SK-N-DZ (cell line): ENCODE measurements around the gene E2F8.

Experiments used
- DNase-seq: peaks from one replicate; pipeline ENCODE4 v3.0.0-alpha.2; 2015; ENCODE audit warnings: low spot score

The E2F8 gene

DNA sequence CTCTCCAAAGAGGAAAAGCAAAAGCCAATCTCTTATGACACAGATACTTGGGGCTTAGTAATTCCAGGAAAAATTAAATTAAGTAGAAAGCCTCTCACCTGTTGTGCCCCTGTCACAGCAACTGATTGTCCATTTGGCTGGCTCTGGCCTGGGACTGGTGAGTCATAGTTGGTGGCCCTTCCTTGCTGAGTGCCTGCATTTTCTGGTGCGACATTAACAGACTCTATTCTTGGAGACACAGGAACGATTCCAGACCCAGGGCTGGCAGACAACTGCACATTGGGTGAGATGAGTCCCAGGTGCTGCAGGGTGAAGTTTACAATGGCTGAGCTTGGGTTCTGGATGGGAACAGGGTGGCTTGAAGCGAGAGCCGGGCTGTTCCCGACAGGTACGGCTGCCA, 15.6 kb downstream of the E2F8 start:
- DNase-seq: no peak

GRCh38 chr11:19220903-19221724, 19.6 kb downstream of the E2F8 start:
- DNase-seq: no peak

- no peak for DNase-seq
Measured at GRCh38 chr11:19218786-19219460, 21.8 kb downstream of the E2F8 start.

DNA sequence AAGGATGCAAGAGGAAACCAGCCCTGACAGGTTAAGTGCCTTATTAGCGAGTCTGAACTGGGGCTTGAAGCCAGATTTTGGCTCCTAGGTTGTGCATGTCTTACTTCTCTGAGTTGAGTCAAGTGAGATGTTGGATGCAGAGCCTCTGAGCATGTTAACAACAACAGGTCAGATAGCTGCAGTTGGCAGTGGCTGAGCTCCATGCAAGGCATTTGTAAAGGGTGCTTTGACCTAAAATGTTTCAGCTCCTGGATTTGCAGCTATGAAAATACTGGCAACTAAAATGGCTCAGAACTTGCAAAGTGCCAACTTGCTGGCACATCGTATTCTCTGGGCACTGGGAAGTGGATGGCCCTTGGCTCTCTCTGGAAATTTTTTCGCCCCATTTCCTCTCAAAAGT, 22.5 kb downstream of the E2F8 start:
- no peak for DNase-seq

- no peak for DNase-seq
Measured at GRCh38 chr11:19216709-19217374, 23.9 kb downstream of the E2F8 start.

DNA sequence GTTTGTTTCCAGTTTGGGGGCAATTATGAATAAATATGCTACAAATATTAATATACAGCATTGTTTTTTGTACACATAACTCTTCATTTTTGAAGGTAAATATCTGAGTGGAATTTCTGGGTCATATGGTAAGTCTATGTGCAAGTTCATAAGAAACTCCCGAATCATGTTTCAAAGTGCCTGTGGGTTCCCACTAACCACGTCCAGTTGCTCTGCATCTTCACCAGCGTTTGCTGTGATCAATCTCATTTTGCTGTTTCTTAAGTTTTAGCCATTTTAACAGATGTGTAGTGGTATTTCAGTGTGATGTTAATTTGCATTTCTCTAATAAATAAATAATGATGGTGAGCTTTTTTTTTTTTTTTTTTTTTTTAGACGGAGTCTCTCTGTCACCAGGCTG, 24.7 kb downstream of the E2F8 start:
- no peak for DNase-seq

DNA sequence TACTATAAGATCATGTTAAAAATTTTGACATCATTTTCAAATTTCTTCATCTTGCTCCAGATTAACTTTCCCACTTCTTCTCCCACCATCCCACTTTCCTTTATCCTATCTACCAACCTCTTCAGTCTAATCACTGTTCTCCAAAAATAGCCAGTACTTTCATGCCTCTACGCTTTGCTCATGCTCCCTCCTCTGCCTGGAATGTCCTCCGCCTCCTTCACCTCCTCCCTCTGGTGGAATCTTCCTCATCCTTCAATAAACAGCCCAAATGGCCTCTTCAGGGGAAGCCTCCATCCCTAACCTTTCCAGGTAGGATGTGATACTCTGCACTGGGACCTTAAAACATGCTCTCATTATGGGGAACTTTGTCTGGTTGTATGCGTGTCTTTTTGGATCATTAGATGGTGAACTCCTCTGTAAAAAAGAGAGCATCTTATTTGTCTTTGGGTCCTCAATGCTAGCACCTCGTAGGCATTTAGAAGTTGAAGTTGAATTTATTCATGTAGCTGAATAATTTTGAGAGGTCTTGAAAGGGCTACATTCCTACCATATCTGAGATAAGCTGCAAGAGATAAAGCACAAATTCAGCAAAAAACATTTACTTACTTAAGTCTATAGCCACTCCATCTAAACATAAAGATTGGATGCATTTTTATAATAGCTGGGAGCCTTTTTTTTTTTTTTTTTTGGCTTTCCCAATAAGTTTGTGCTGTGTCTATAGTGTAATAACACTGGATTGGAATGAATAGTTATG, 31.0 kb downstream of the E2F8 start:
- no peak for DNase-seq

DNA sequence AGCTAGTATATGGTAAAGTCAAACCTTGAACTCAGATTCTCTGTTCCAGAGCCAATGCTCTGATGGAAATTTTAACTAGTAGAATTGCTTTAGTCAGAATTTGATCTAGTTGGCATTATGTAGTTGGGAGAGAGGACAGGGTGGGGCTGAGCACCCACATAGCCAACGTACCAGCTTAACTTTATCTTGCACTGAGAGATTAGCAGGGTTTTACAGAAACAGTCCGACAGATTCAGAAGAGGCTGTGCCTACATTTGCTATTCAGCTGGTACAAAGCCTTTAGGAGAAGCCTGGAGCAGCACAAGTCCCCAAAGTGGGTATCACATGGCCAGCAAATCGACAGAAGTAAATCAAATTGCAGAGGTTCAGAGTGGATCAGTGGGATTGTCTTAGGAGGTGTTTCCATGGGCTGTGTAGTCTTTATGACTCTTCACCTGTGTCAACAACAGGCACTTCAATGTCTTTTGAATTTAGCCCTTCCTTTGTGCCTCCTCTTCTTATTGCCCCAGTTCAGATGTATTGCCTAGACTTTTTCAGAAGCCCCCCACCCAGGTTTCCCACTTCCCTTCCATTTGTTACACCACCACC, 31.7 kb downstream of the E2F8 start:
- DNase-seq: no peak

DNA sequence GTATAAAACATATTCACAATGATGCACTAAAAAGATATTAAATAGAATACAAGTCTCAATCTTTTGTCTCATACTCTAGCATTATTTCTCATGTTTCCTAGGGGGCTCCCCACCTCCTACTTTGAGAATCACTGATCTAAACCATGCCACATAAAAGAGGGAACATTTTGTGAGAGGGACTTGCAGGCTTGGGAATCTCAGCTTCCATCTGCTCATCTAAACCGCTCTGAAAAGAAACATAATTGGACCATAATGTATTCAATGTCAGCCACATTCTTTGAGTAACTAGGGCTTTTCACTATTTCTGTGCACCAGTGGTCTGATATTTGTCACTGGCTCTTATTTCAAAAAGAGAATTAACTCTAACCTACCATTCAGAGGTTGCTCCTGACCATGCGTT, 32.6 kb downstream of the E2F8 start:
- DNase-seq: no peak

DNA sequence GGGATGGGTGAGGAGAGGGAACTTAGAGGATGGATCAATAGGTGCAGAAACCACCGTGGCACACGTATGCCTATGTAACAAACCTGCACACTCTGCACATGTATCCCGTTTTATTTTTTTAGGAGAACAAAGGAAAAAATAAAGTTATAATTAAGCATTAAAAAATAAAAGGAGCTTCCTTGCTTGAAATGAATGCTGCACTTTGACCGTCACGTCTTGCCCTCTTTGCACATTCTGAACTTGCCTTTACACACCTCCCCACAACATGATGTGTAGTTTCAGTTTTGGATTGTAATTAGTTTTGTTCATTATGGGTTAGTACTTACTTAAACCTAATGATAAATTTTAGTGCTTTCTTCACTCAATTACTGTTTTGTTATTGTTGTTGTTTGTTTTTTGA, 35.9 kb downstream of the E2F8 start:
- DNase-seq: no peak

DNA sequence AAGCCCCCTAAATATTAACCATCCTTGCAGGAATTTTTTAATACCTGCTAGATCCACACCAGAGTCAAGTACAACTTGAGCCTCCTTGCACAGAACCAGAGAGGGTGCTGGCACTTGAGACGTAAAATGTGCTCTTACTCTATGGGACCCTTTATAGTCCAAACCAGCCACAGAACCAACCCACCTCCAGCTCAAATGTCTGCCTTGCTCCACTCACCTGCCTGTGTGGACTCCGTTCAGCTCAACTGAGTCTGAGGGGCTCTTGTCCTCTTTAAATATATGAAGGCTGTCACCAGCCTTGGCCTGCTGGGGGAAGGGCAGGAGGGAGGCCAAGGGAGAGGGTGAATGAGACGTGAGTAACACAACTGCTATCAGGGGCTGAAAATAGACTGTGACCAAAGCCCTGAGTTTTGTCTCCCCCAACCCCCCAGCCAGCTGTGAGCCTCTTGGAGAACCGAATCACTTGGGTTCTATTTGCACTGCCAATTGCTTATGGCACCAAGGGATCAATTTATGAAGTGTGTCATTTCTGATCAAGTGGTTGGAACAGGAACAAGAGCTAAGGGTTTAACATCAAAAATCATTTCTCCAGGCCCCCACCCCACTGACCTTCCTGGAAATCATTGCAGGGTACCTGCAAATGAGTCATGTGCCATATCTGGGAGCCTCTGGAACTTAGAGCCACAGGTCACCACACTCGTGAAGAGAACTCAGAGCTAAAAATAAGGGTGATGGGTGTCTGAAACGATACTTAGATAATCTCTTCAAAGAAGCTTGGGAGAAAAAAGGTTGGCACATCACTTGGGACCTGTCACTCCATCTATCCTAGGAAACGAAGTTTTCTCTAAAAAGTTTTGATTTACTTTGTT, 38.8 kb downstream of the E2F8 start, which contains the start of gene CSRP3:
CSRP3 (minus strand) TSS at position 247 of the 869 bp plus-strand sequence. CDS start 9,535 bp downstream, outside the sequence.
- no peak for DNase-seq

DNA sequence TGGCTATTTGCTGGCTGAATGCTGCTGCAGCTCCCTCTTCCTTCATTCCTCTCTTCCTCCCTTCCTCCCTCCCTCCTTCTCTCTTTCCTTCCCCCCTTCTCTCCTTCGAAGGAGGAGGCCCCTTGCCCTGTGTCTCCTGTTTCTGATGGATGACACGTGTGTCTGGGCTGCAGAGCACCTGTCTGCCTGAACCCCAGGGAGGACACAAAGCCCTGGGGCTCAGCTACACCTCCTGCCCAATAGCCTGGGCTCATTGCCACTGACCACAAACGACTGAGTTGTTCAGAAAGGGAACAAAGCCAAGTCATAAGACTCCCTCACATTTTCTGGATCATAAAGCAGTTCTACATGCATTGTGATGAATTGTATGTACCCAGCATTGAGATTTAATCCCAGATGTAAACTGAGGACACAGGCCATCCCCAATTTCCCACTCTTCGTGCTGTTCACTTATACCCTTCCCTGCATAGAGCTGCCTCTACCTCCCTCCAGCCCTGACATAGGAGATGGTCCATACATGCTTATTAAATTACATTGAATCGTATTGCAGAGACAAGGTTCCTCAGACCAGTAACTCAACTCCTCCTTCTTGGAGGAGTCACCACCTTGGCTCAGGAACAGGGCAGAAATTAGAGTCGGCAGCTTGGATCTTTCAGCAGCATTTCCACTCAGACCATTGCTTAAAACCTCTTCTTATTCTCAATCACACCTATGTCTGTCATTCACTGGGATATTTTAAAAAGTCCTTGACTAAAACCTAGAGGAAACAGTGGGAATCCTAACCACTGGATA, 40.1 kb downstream of the E2F8 start:
- DNase-seq: no peak

DNA sequence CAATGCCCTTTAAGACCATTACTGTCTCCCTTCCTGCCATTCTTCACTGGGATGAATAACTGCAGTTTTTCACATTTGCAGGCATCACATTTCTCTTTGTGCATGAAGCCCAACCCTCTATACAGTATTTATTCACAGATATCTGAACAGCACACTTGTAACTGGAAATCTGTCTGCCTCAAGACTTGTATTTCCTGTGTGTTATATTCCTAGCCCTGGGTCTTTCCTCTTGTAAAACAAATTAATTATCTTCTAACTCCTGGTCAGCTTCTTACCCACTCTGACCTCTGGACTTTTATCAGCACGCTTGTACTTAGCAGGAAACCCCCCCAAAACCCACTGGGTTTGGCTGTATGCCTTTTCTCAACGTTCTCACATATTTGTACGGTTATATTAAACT, 41.0 kb downstream of the E2F8 start:
- no peak for DNase-seq

GRCh38 chr11:19199048-19199447, 41.7 kb downstream of the E2F8 start:
- no peak for DNase-seq

- no peak for DNase-seq
Measured at GRCh38 chr11:19196432-19196831, 44.3 kb downstream of the E2F8 start.

DNA sequence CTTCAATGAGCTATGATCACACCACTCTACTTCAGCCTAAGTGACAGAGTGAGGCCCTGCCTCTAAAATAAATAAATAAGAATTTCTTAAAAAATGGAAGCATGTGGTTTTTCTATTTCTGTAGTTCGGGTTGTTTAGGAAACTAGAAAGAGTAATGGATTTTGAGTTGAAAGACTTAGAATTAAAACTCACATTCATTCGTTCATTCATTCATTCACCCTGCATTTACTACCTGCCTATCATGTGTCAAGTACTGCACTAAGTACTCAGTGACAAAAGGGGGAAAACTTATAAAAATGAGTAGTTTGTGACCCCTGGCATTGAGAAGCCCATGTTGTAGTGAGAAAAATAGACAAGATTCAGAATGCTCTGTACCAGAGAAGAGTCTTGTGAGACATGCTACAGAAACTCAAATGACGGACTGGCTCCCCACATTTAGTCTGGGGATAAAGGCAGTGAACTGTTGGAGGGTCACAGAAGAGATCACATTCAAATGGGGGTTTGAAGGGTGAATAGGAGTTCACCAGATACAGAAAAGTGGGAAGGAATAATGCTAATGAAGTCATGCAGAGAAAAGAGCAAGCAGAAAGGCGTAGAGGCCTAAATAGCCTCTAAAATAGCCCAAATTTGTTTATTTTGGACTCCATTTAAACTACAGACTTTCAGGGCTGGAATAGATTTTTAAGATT, 46.0 kb downstream of the E2F8 start:
- DNase-seq: no peak

DNA sequence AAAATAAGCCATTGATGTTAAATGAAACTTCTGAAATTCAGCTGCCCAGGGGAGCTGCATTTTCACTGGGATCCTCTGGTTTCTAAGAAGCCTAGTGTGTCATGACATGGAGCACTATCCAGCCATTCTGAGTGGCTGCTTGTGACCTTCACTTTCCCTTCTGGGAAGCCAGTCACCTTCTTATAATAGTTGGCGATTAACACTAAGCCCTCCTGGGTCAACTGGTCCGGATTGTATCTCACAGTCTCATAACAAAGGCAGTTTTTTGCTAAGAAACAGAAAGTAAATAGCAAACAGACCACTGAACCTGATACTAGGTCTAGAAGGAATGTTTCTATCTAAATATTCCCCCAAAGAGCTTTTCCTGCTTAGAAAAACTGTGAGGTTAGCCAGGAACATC, 46.8 kb downstream of the E2F8 start:
- DNase-seq: no peak

DNA sequence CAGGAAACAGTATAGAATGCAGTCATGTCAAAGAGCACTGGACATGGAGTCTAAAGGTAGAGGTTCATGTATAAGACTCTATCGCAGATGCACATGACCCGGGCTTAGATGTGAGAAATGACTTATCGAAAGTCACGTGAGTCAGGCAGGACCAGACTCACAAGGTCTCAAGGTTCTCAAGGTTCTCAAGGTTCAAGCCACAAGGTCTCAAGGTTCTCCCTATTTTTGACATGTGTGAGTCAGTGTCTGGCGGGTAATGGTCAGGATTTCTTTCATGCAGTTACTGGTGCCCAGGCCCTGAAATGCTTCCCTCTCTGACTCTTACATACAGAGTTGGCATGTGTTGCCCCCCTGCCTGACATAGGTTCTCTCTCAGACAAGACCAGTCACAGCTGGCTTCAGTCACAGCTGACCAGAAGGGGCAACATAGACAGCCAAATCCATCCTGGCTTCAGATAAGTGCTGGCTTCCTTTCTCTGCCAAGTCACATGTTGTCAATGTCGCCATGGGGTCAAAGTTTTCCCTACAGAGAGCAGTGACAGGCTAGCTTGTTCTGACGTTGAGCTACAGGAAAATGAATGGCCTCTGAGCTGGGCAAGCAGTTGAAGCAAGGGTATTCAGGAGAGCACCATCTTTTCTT, 49.1 kb downstream of the E2F8 start:
- no peak for DNase-seq
